Stimulated activated naive CD4-positive, alpha-beta T cell treated with Interleukin-2 at 50 U/mL for 16 hours (primary cell): ENCODE results near the gene SARS2.
"Not testable (repeated sequence)": the region's sequence is repeated elsewhere in the genome, so short reads cannot be mapped to it uniquely, and the experiment has no call there.

Experiments used
- DNase-seq: peaks from one replicate; lab custom pipeline; 2025; lab: John Stamatoyannopoulos, UW

Gene SARS2

GRCh38 chr19:38929929-38930775 is at the start of gene SARS2:
TSS of gene SARS2 (minus strand) at chr19:38930763. CDS start at chr19:38930736, 27 bp downstream.
- DNase-seq: peak; percentile 93

GRCh38 chr19:38979812-38980211 is 49.2 kb upstream of the SARS2 start:
- DNase-seq: no peak

GRCh38 chr19:38978326-38978689 is 47.7 kb upstream of the SARS2 start:
- DNase-seq: no peak

- DNase-seq: peak; percentile 39
Observed at GRCh38 chr19:38977445-38978325, 47.1 kb upstream of the SARS2 start.

GRCh38 chr19:38975861-38976271 is 45.3 kb upstream of the SARS2 start:
- DNase-seq: no peak

- DNase-seq: no peak
Observed at GRCh38 chr19:38975214-38975860, 44.8 kb upstream of the SARS2 start, which contains the start of gene FBXO17. TSS of gene FBXO17 (minus strand) at chr19:38975742. CDS start at chr19:38950319, 25,423 bp downstream.

- DNase-seq: no peak
Observed at GRCh38 chr19:38974624-38975213, 44.2 kb upstream of the SARS2 start.

GRCh38 chr19:38971672-38972071 is 41.1 kb upstream of the SARS2 start:
- no peak for DNase-seq

- no peak for DNase-seq
Observed at GRCh38 chr19:38970664-38971532, 40.3 kb upstream of the SARS2 start.

GRCh38 chr19:38966149-38966548 is 35.6 kb upstream of the SARS2 start:
- DNase-seq: not testable (repeated sequence)

- no peak for DNase-seq
Observed at GRCh38 chr19:38964738-38965137, 34.2 kb upstream of the SARS2 start.

- DNase-seq: no peak
Observed at GRCh38 chr19:38959618-38960017, 29.1 kb upstream of the SARS2 start.

GRCh38 chr19:38958301-38958700 is 27.7 kb upstream of the SARS2 start:
- DNase-seq: no peak

GRCh38 chr19:38956264-38956663 is 25.7 kb upstream of the SARS2 start:
- DNase-seq: no peak

- DNase-seq: no peak
Observed at GRCh38 chr19:38953677-38954076, 23.1 kb upstream of the SARS2 start.

GRCh38 chr19:38952395-38953165 is 22.0 kb upstream of the SARS2 start:
- peak; percentile 10 for DNase-seq

GRCh38 chr19:38951187-38951586 is 20.6 kb upstream of the SARS2 start:
- DNase-seq: no peak

- DNase-seq: peak; percentile 81
Observed at GRCh38 chr19:38949580-38950367, 19.2 kb upstream of the SARS2 start.
